GM21447 (cell line): ENCODE data around the gene FLYWCH2.
A peak's percentile ranks its signal among the peaks of the same experiment; 100 is the strongest.

Source experiments
- ATAC-seq: cut with Tn5 transposase; IDR thresholded peaks from one replicate; pipeline ENCODE4 v1.9.1; 2021; ENCODE audit not compliant: unreplicated experiment

Gene FLYWCH2

GRCh38 chr16:2882650-2883457 lies at the start of gene FLYWCH2:
FLYWCH2 (plus strand) TSS chr16:2883215; CDS start chr16:2896450, 13,235 bp downstream.
- peak; percentile 95 for ATAC-seq

- no peak for ATAC-seq
Measured at GRCh38 chr16:2833776-2834175, 49.2 kb upstream of the FLYWCH2 start.

- ATAC-seq, result no peak
Measured at GRCh38 chr16:2834968-2835367, 48.0 kb upstream of the FLYWCH2 start.

- no peak for ATAC-seq
Measured at GRCh38 chr16:2835638-2836493, 47.1 kb upstream of the FLYWCH2 start.

- no peak for ATAC-seq
Measured at GRCh38 chr16:2836646-2837508, 46.1 kb upstream of the FLYWCH2 start.

- no peak for ATAC-seq
Measured at GRCh38 chr16:2838928-2839327, 44.1 kb upstream of the FLYWCH2 start.

- ATAC-seq, result no peak
Measured at GRCh38 chr16:2839650-2840450, 43.2 kb upstream of the FLYWCH2 start.

- no peak for ATAC-seq
Measured at GRCh38 chr16:2840914-2841313, 42.1 kb upstream of the FLYWCH2 start.

GRCh38 chr16:2841606-2842339 lies 41.2 kb upstream of the FLYWCH2 start:
- ATAC-seq, result no peak

- ATAC-seq, result no peak
Measured at GRCh38 chr16:2842340-2843000, 40.5 kb upstream of the FLYWCH2 start.

- no peak for ATAC-seq
Measured at GRCh38 chr16:2843526-2843925, 39.5 kb upstream of the FLYWCH2 start.

- ATAC-seq, result no peak
Measured at GRCh38 chr16:2845116-2845515, 37.9 kb upstream of the FLYWCH2 start.

- no peak for ATAC-seq
Measured at GRCh38 chr16:2846511-2847310, 36.3 kb upstream of the FLYWCH2 start.

GRCh38 chr16:2848933-2849725 lies 33.9 kb upstream of the FLYWCH2 start:
- no peak for ATAC-seq

- no peak for ATAC-seq
Measured at GRCh38 chr16:2852003-2852730, 30.8 kb upstream of the FLYWCH2 start.

- no peak for ATAC-seq
Measured at GRCh38 chr16:2852731-2853507, 30.1 kb upstream of the FLYWCH2 start.
